Natural killer cell (primary cell): ENCODE measurements around the gene DNMT3B. TPM values are rescaled to one million over a fixed set of nuclear protein-coding genes. Genes with fewer than 3 reads are reported as not detected.

ENCODE experiments used
- ATAC-seq, 3 donors: fragments of 150-1000 bp in 2 of 3; fragments of 200-7000 bp in 1 of 3; cut with Tn5 transposase; 1 replicate in 1 of 3; 2 replicates in 2 of 3; pipeline ENCODE4 v1.10.0; 2021; ENCODE audit warnings: mild to moderate bottlenecking in 2 of 3, moderate library complexity in 2 of 3
- DNase-seq, 2 donors: peaks; one replicate each; pipeline versions ENCODE4 v3.0.0 to v3.0.0-alpha.2; 2013 to 2021; ENCODE audit warnings: mixed read lengths in 1 of 2
- H3K27ac ChIP-seq: one replicate; pipeline ENCODE4 v1.5.1; 2013; ENCODE audit warnings: mild to moderate bottlenecking, low read length
- H3K27me3 ChIP-seq: one replicate; pipeline ENCODE4 v1.6.1; 2013; ENCODE audit warnings: low read length; ENCODE audit not compliant: control insufficient read depth, insufficient read depth
- H3K36me3 ChIP-seq: one replicate; pipeline ENCODE4 v1.6.1; 2013; ENCODE audit warnings: low read length; ENCODE audit not compliant: control insufficient read depth, insufficient read depth
- H3K4me1 ChIP-seq: one replicate; pipeline ENCODE4 v1.6.1; 2013; ENCODE audit warnings: low read length; ENCODE audit not compliant: control insufficient read depth, insufficient read depth
- H3K4me3 ChIP-seq: one replicate; pipeline ENCODE4 v1.5.1; 2013; ENCODE audit warnings: low read length
- H3K9me3 ChIP-seq: one replicate; pipeline ENCODE4 v1.6.1; 2013; ENCODE audit warnings: low read length; ENCODE audit not compliant: control insufficient read depth, insufficient read depth
- H3K27ac Mint-ChIP-seq, 2 donors: one replicate each; pipeline ENCODE4 v1.8.0; 2022; ENCODE audit warnings: mild to moderate bottlenecking in 2 of 2, mixed read lengths in 2 of 2, moderate library complexity in 1 of 2
- H3K27me3 Mint-ChIP-seq, 2 donors: one replicate each; pipeline ENCODE4 v1.8.0; 2022; ENCODE audit warnings: low read depth in 2 of 2, mixed read lengths in 2 of 2
- H3K36me3 Mint-ChIP-seq: one replicate; pipeline ENCODE4 v1.8.0; 2022; ENCODE audit warnings: mixed read lengths
- H3K4me1 Mint-ChIP-seq, 2 donors: one replicate each; pipeline ENCODE4 v1.8.0; 2022; ENCODE audit warnings: mixed read lengths in 2 of 2
- H3K4me3 Mint-ChIP-seq: one replicate; pipeline ENCODE4 v1.8.0; 2022; ENCODE audit warnings: mild to moderate bottlenecking, moderate library complexity, mixed read lengths
- H3K9me3 Mint-ChIP-seq, 2 donors: one replicate each; pipeline ENCODE4 v1.8.0; 2022; ENCODE audit warnings: mixed read lengths in 2 of 2
- CTCF ChIP-seq: fragments of 200-600 bp; IDR thresholded peaks from one replicate; pipeline ENCODE4 v1.8.0; 2022; ENCODE audit warnings: antibody characterized with exemption
- WGBS: methylation state at CpG from one replicate; pipeline ENCODE4 v1.1.7; 2013; ENCODE audit warnings: missing lambda C conversion rate; ENCODE audit not compliant: insufficient coverage; 5-methylcytosine and 5-hydroxymethylcytosine counted together
- intact Hi-C: fragments of 100-400 bp; cut with micrococcal nuclease; formaldehyde crosslinking; loops from one replicate; pipeline ENCODE4 v1.14.2; 2022
- total RNA-seq, 4 donors: library from RNA; stranded (reverse); fragments of 120-200 nt in 1 of 4; gene quantifications; one replicate each; pipeline versions ENCODE4 v1.2.3 to v1.2.4, GENCODE V29; 2013 to 2022

The DNMT3B gene
- total RNA-seq, 3 donors from 2014 or later (not counting 1 experiment from before 2014, with no cell fraction given) = 0.42 to 0.68 (median 0.43) TPM

DNA sequence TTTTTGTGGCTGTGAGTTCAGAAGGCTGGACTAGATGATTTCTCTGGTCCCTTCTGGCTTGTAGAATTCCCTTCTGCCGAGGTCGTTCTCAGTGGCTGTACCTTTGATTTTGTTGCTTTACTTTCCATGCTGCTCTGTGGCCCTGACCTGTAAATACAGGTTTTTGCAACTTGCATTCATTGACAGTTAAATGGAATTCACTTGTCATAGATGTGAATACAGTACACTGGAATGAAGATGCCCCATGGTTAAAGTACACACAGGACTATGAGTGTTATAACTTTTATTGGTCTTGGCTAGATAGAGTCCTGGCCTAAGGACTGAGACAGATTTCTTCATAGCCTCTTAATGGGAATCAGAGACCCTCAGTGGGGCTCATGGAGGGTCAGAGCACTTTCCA is 83.6 kb downstream of the DNMT3B start:
- ATAC-seq (no peak), DNase-seq (no peak)
- no peaks in the 10 kb centered on the region for H3K27me3 Mint-ChIP-seq
- TF ChIP-seq CTCF = no peak
- Histone ChIP-seq H3K36me3 (peaks cover 59% of the 10 kb centered on the region), H3K27me3 (no peaks in the 10 kb centered on the region), H3K9me3 (no peaks in the 10 kb centered on the region), H3K27ac (no peak overlapping the region), H3K4me3 (no peak overlapping the region), H3K4me1 (no peaks in the 10 kb centered on the region)
- H3K9me3 Mint-ChIP-seq = no peaks in the 10 kb centered on the region
- H3K4me1 Mint-ChIP-seq = peaks cover 35 to 36% of the 10 kb centered on the region in 2 donors
- intact Hi-C loops = no loop called here
- 94% methylated on average over 2 of the region's 2 CpGs for WGBS
- H3K27ac Mint-ChIP-seq = peak overlapping the region; percentile 52 to 60
- no peak overlapping the region for H3K4me3 Mint-ChIP-seq
- peaks cover 32% of the 10 kb centered on the region for H3K36me3 Mint-ChIP-seq

DNA sequence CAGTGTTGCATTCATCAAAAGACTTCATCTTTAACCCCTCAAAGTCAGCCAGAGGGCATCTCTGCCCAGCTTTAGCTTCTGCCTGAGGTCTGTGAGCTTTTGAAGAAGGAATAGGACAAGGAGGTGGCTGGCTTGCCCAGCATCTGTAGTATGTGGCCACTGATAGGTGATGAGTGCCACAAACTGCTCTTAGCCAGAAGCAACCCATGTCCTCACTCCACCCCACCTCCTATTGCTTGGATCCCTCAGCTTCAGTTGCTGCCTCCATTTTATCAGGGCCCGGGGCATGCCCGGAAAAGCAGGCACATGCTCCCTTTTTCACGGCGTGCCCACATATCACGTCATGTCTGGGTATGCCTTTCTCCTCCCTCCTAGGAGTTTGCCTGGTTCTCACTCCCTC is 84.7 kb downstream of the DNMT3B start:
- no peak overlapping the region for H3K27ac ChIP-seq
- H3K36me3 Mint-ChIP-seq = peaks cover 28% of the 10 kb centered on the region
- WGBS = 98% methylated on average over 5 of the region's 5 CpGs
- no peaks in the 10 kb centered on the region for H3K9me3 ChIP-seq
- H3K27me3 Mint-ChIP-seq = no peaks in the 10 kb centered on the region
- peaks cover 26 to 35% of the 10 kb centered on the region in 2 donors for H3K4me1 Mint-ChIP-seq
- H3K27ac Mint-ChIP-seq = peak overlapping the region in 1 of 2 donors; percentile 41
- no peaks in the 10 kb centered on the region for H3K9me3 Mint-ChIP-seq
- intact Hi-C loops = no loop called here
- H3K4me3 Mint-ChIP-seq = no peak overlapping the region
- H3K36me3 ChIP-seq = peaks cover 60% of the 10 kb centered on the region
- no peak overlapping the region for H3K4me3 ChIP-seq
- TF ChIP-seq CTCF = no peak
- DNase-seq (no peak), ATAC-seq (no peak)
- H3K4me1 ChIP-seq = no peaks in the 10 kb centered on the region
- no peaks in the 10 kb centered on the region for H3K27me3 ChIP-seq

DNA sequence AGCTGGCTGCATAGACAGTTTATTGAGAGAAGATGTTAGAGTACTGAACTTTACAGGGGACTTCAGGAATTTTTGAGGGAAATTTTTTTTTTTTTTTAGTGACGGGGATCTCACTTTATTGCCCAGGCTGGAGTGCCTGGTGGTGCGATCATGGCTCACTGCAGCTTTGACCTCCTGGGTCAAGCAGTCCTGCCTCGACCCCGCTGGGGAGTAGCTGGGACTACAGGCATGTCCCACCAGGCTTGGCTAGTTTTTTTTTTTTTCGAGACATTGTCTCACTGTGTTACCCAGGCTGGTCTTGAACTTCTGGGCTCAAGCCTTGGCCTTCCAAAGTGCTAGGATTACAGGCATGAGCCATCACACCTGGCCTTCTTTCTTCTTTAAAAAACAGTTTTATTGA is 85.8 kb downstream of the DNMT3B start:
- Histone ChIP-seq H3K36me3 (peaks cover 55% of the 10 kb centered on the region), H3K9me3 (no peaks in the 10 kb centered on the region), H3K4me1 (no peaks in the 10 kb centered on the region), H3K4me3 (no peak overlapping the region), H3K27me3 (no peaks in the 10 kb centered on the region), H3K27ac (no peak overlapping the region)
- H3K27ac Mint-ChIP-seq = peak overlapping the region; percentile 21 to 41
- H3K4me1 Mint-ChIP-seq = peaks cover 21 to 27% of the 10 kb centered on the region in 2 donors
- ATAC-seq (no peak), DNase-seq (no peak)
- intact Hi-C loops = no loop called here
- H3K4me3 Mint-ChIP-seq = no peak overlapping the region
- no peak for TF ChIP-seq CTCF
- H3K9me3 Mint-ChIP-seq = no peaks in the 10 kb centered on the region
- no peaks in the 10 kb centered on the region for H3K27me3 Mint-ChIP-seq
- 95% methylated on average over 5 of the region's 5 CpGs for WGBS
- peaks cover 19% of the 10 kb centered on the region for H3K36me3 Mint-ChIP-seq

- no peak for DNase-seq
- Histone ChIP-seq H3K27ac (no peak overlapping the region), H3K36me3 (peaks cover 55% of the 10 kb centered on the region), H3K4me3 (no peak overlapping the region), H3K27me3 (no peaks in the 10 kb centered on the region), H3K9me3 (no peaks in the 10 kb centered on the region), H3K4me1 (no peaks in the 10 kb centered on the region)
- Mint-ChIP-seq H3K36me3 (peaks cover 19% of the 10 kb centered on the region), H3K4me1 (peaks cover 18 to 23% of the 10 kb centered on the region in 2 donors), H3K9me3 (no peaks in the 10 kb centered on the region), H3K27ac (peak overlapping the region in 1 of 2 donors; percentile 18), H3K27me3 (no peaks in the 10 kb centered on the region), H3K4me3 (no peak overlapping the region)
- TF ChIP-seq CTCF = no peak
- intact Hi-C loops = no loop called here
- WGBS = 90% methylated on average over 6 of the region's 6 CpGs
- ATAC-seq = no peak
Measured at GRCh38 chr20:32848846-32849245, 86.7 kb downstream of the DNMT3B start.
